IPS DF 19.7 (cell line): ENCODE measurements around the gene ST3GAL3.
"Not testable (repeated sequence)": the region's sequence is repeated elsewhere in the genome, so short reads cannot be mapped to it uniquely, and the experiment has no call there.

Experiments used
- DNase-seq: peaks from one replicate; pipeline ENCODE4 v3.0.0-alpha.2; 2013; ENCODE audit warnings: low read depth, low spot score

Gene ST3GAL3

DNA sequence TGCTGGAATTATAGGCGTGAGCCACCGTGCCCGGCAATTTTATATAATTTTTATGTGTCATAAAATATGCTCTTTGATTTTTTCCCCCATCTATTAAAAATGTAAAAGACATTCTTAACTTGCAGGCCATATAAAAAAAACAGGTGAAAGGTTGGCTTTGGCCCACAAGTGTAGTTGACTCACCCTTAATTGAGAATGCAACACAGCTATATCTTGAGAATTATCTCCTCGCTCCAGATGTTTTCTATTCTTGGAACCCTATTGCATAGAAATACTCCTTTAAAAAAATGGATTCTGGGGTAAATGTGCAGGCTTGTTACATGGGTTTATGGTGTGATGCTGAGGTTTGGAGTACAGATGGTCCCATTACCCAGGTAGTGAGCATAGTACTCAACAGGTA lies 112.0 kb downstream of the ST3GAL3 start:
- DNase-seq = no peak

DNA sequence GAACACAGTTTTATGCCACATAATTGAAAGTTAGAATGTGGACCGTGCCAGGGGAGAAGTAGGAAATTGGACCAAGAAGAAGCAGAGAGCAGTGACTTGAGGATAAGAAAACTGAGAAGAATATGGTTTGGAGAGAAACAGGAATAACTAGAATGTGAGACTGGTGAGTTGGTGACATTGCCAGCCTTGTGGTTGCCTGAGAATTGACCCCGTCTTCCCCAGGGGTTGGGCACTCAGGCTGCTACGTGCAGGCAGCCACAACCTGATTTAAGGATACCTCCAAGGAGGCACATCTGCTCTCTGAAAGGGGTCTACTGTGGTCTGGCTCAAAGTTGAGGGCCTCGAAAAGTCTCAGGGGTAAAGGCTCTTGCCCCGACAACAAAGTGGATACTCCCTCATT lies 114.1 kb downstream of the ST3GAL3 start:
- no peak for DNase-seq

DNA sequence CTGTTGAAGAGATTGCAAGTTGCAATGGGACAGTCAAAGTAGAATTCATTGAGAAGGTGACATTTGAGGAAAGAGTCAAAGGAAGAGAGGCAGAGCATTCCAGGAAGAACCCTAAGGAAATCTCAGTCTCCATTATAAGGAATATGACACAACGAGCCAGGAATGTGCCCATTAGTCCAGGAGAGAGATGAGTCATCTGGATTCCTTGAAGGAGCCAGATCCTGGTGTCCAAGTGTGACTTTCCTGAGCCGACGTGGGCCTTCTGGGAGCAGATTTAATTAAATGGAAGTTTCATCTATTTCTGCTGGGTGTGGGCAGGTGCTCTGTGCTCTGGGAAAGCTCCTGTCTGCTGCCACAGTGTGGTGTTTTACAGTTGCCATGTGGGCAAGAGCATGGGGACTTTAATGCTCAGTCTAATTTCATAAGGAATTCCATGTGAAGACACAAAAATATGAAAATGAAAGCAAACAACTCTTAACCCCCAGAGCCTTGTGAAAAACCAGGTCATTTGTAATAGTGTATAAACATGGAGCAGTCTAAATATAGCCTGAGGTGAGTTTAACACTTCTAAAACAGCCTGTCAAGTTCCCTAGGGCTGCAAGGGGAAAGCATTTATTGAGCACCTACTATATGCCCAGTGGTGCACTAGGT lies 114.8 kb downstream of the ST3GAL3 start:
- DNase-seq = no peak

DNA sequence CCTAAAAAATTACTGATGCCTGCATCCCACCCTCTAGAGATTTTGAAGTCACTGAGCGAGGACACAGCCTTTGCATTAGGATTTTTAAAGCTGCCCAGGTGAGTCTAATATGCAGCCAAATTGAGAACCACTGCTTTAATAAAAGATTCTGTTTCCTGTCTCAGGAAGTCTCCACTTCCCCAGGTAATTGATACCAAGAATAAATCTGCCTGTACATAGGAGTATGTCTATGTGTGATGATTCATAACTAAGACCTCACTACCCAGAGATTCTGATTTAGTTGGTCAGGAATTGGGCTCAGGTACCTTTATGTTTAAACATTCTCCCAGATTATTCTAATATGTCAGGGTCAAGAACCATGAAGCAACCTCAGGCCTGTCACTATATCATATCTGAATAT lies 117.5 kb downstream of the ST3GAL3 start:
- DNase-seq = no peak

DNA sequence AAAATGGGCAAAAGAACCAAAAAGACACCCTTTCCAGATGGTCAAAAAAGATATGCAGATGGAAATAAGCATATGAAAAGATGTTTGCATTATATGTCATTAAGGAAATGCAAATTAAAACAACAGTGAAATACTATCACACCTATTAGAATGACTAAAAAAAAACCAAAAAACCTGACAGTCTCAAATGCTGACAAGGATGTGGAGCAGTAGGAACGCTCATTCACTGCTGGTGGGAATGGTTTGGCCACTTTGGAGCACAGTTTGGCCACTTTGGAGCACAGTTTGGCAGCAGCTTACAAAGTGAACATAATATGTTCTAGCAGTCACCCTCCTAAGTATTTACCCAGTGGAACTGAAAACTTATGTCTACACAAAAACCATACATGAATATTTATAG lies 121.2 kb downstream of the ST3GAL3 start:
- DNase-seq = no peak

DNA sequence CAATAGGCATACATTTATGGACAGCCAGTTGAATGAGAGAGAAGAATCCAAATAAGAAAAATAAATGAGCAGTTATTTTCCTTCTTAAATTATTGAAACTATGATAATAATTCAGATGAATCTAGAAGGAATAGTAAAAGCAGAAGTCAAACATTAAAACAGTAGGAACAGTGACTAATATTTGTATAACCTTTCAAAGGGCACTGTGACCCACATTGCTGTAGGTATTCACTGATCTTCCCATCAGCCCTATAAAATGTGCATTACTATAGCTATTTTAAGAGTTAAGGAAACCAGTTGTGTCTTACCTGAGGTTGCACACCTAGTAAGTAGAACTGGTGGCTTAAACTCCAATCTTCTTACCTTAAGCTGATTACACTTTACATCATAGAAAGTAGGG lies 123.5 kb downstream of the ST3GAL3 start:
- no peak for DNase-seq

DNA sequence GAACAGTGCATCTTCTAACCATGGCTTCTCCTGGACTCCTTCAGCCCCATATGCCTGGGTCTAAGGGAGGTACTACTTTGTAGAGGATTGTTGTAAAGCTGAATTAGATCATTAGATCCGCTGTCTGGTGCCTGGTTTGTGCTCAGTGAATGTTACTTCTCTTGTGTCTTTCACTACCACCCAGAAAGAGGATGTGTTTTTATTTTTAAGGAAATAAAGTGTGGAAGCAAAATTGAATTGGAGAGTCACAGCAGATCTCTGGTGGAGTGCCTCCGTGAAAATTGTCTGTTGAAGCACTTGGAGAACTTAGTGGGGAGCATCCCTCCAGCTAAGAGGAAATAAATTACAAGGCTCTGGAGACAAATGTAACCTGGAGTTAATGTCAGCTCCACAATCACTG lies 124.5 kb downstream of the ST3GAL3 start:
- no peak for DNase-seq

DNA sequence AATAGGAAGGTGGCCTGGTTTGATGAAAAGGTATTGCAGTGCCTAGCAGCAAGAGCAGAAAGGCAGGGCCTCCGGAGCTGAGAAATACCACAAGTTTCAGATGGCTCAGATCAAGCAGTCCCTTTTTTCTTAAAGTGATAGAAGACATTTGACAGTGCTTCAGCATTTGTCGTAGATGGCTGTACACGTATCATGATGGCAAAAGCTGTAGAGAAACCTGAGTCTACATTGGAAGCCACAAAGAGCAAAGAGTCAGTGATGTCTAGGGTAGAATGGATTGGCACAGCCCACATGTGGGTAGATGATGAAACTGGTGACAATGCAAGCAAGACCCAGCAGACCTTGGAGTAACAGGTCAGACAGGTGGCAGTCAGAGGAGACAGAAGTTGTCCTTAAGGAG lies 124.9 kb downstream of the ST3GAL3 start:
- DNase-seq = no peak

DNA sequence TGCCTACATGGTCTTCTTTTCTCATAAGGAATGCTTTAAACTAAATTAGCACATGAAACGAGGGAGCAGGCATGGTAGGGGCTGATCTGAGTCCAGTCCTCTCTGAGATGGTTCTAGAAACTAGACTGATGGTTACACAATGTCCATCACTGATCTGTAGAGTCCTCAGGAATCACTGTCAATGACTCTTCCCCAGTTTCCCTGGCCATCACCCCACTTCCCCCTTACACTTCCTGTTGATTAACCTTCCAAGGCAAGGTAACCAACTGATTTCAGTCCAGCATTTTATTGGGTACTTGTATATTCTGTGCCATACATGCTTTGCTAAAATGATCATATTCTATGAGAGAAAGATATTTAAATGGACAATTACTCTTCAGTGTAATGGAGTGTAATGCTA lies 125.7 kb downstream of the ST3GAL3 start:
- DNase-seq = no peak

DNA sequence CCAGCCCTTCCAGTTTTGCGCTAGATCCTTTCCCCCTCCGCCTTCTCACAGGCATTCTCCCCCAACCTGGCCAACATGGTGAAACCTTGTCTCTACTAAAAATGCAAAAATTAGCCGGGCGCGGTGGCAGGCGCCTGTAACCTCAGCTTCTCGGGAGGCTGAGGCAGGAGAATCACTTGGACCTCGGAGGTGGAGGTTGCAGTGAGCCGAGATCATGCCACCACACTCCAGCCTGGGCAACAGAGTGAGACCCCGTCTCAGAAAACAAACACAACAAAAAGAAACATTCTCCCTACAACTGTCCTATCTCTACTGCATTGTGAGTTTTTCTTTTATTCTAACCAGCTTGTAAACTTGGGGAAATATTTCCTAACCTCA lies 126.6 kb downstream of the ST3GAL3 start:
- DNase-seq = not testable (repeated sequence)

DNA sequence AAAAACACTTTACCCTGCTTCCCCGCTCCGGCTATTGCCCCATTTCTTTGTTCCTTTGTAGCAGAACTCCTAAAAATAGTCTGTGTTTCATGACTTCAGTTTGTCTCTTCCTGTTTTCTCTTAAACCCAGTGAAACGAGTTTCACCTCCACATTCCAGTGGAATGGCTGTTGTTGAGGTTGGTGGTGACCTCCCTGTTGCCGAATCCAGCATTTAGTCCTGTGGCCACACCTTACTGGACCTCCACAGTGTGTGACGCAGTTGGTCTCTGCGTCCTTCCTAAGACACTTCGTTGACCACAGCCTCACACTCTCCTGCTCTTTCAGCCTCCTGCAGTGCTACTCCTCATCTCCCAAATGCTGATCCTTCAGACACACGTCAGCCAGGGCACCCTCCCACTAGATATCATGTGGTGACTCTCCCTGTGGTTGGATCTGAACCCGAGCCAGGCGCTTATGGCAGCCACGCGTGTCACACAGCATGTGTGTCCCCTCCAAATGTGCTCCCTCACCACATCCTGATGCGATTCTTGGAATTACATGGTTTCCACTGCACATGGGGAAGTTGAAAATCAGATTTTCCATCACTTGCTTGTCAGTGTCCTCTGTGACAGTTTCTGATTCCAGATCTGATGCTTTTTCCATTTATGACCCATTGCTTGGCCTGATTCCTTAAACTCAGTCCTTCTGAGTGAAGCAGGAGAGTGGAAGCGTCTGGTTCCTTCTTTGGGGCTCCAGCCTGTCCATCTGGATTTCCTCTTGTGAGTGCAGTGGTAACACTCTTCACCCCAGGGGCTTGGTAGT lies 127.1 kb downstream of the ST3GAL3 start:
- no peak for DNase-seq

DNA sequence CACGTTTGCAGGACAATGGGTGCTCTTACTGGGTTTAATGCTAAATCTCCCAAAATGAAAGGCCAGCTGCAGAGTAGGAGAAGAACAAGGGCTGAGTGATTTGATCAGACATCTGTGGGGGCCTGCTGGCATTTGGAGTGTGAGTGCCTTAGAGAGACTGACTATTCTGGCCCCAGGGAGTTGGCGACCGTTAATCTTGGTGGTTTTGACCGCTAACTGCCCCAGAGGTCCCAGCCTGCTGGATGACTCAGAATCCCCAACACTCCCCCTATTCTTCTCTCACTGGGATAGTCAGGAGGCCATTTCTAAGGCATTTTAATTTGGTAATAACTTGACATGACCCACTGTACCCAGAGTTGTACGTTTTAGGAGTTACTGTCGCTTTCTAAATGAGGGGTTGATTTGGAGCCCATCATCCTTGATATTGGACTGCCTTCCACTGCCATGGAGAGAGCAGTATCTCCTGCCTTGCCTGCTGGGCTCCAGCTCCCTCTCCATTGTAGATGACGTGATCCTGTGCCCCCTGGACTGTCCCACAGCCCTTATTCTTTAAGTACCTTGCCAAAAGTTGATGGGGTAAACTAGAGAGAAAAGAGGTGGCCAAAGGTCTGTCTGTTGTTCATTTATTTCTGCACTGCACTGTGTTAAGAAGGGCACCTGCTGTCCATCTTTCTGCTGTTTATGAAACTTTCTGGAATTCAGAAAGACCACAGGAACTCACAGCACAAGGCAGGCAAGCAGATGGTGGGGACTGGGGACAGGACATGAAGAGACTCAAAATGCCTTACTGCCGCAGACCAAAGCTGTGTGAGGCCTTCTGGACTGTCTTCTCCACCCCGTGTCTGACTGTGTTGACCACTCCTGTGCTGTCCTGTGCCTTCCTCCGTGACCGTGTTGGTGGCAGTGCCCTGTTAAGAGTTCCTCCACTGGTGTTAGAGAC lies 128.0 kb downstream of the ST3GAL3 start:
- no peak for DNase-seq

DNA sequence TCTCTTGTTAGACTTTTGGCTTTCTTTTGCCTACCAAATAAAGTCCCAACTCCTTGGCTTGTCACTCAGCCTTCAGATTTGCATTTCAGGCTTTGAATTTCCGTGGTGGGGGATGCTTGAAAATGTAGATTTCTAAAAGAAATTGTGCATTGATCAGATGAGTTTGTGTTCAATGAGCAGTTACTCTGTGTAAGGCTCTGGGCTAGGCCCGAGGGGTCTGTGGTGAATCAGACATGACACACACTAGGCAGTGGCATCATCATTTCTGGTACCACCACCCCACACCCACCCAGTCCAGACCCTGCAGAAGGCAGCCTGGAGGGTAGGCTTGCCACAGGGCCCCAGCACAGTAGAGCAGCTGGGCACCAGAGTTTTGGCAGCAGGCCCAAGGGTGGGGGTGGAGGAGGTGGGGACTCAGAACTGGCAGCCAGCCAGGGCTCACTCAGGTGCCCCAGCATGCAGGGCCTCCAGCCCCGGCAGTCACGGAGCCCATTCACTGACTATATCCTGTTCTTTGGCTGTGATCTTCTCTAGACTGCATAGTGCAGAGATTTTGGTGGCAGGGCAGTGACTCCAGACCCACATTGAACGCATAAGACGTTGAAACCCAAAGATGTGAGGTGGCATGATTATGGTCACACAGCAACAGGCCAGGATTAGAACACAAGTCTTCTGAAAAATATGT lies 129.1 kb downstream of the ST3GAL3 start:
- no peak for DNase-seq

DNA sequence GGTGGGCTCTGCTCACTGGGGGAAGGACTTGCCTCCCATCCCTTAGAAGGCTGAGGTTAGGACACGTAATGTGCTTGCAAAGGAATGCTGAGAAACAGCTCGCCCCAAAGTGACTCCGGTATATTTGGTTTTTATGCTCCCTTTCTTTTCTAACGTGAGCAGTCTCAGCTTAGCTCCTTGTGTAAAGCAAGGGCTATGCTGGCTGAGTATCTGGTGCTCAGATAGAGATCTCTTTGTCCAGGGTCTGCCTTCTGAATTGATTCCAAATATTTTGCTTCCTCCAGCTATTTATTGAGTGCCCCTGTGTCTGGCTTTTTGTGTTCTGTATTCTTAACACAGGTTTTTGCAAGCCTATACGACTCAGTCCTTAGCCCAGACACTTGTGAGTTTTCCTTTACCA lies 131.7 kb downstream of the ST3GAL3 start:
- no peak for DNase-seq

DNA sequence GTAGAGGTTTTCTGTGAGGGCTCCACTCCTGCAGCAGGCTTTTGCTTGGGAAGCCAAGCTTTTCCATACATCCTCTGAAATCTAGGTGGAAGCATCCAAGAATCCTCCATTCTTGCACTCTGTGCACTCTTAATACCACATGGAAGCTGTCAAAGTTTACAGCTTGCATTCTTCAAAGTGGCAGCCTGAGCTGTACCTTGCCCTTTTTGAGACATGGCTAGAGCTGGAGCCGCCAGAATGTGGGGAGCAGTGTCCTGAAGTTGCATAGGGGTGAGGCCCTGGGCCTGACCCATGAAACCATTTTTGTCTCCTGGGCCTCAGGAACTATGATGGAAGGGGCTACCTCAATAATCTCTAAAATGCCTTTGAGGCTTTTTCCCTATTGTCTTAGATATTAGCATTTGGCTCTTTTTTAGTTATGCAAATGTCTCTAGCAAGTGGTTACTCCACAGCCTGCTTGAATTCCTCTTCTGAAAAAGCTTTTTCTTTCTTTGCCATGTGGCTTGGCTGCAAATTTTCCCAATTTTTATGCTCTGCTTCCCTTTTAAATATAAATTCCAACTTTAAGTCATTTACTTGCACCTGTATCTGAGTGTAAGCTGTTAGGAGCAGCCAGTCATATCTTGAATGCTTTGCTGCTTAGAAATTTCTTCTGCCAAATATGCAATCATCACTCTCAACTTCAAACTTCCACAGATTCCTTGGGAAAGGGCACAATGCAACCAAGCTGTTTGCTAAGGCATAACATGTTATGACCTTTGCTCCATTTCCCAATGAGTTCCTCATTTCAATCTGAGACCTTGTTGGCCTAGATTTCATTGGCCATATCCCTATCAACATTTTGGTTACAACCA lies 134.2 kb downstream of the ST3GAL3 start:
- no peak for DNase-seq

DNA sequence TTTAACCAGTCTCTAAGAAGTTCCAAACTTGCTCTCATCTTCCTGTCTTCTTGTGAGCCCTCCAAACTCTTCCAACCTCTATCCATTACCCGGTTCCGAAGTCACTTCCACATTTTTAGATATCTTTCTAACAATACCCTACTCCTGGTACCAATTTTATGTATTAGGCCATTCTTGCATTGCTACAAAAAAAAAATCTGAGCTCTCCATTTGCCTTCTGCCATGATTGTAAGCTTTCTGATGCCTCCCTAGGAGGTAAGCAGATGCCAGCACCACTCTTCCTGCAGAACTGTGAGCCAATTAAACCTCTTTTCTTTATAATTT lies 134.8 kb downstream of the ST3GAL3 start:
- no peak for DNase-seq

DNA sequence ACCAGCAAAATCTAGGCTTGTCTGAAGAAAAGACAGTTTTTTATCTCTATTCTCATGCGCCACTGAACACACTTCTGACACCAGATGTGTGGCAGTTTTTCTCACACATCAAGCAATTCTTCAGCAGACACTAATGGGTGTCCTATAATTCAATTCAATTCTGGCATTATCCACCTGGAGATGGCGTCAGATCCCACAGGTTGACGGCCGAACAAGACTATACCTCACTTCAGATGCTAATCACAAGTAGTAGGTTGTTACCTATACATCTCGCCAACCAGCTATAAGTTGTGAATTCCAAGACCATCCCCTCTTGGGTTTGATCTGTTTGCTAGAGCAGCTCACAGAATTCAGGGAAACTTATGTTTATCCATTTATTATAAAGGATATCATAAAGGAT lies 136.3 kb downstream of the ST3GAL3 start:
- DNase-seq = no peak

DNA sequence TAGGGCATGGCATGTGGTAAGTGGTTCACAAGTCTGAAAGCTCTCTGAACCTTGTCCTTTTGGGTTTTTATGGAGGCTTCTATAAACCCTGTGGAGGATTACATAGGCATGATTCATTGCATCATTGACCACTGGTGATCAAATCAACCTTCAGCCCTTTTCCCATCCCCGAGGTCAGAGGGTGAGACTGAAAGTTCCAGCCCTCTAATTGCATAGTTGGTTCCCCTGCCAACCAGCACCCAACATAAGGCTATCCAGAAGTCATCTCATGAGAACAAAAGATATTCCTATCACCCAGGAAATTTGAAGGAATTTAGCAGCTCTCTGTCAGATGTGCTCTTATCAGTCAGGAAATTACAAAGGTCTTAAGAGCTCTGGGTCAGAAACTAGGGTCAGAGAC lies 136.8 kb downstream of the ST3GAL3 start:
- DNase-seq = no peak

DNA sequence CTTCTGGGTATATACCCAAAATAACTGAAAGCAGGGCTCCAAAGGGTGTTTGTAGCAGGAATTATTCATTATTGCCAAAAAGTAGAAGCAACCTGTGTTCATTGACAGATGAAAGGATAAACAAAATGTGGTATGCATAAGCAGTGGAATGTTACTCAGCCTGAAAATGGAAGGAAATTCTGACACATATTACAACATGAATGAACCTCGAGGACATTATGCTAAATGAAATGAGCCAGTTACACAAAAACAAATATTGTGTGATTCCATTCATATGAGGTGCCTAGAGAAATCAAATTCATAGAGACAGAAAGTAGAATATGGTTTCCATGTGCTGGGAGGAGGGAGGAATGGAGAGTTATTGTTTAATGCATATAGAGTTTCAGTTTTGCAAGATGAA lies 140.0 kb downstream of the ST3GAL3 start:
- no peak for DNase-seq

DNA sequence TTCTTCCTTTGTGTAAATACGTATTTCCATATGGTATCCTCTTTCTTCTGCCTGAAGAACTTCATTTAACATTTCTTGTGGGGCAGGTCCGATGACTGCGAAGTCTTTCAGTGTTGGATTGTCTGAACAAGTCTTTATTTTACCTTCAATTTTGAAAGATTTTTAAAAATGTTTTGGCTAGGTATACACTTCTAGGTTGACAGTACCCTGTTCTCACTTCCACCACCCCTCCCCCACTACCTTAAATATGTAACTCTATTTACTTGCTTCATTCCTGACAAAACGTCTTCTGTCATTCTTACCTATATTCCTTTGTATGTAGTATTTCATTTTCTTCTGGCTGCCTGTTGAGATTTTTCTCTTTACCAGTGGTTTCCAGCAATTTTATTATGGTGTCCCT lies 140.5 kb downstream of the ST3GAL3 start:
- DNase-seq = no peak

DNA sequence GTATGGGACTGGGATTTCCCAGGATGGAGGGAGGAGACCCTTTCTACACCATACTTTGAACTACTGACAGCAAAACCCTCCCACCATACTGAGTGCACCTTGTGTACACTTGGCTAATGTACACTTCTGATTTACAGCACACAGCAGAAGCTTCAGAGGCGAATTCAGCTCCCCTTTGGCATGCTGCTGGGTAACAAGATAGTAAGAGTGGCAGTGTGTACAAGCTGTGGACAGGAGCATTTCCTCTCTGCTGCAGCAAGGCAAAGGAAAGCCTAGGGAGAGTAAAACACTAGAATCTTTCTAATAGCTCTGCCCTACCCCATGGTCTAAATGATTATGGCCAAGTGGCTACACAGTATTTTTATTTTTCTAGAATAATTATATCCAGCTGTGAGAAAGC lies 142.3 kb downstream of the ST3GAL3 start:
- DNase-seq = no peak
